Astrocyte (in vitro differentiated cells and primary cell): ENCODE measurements around the gene TTC13. TPM values are rescaled to one million over a fixed set of nuclear protein-coding genes. Genes with fewer than 3 reads are reported as not detected.

Source experiments
- DNase-seq: peaks from one replicate; pipeline ENCODE4 v3.0.0-alpha.2; 2010; ENCODE audit warnings: low read depth
- FAIRE-seq: peaks from 2 replicates; lab custom pipeline; 2011; peaks lifted over from hg19 to GRCh38; lab: Jason Lieb, UNC
- H2AFZ ChIP-seq: 2 replicates; pipeline ENCODE4 v1.6.0; 2012; ENCODE audit warnings: low read depth, low read length, inconsistent platforms
- H3K27ac ChIP-seq: 2 replicates; pipeline ENCODE4 v1.5.1; 2011; ENCODE audit warnings: low read depth, low read length, inconsistent platforms
- H3K27me3 ChIP-seq: 2 replicates; pipeline ENCODE4 v1.6.0; 2011; ENCODE audit warnings: low read length, inconsistent platforms; ENCODE audit not compliant: insufficient read depth
- H3K36me3 ChIP-seq: 2 replicates; pipeline ENCODE4 v1.5.1; 2011; ENCODE audit warnings: low read length, inconsistent platforms; ENCODE audit not compliant: insufficient read depth
- H3K4me1 ChIP-seq: 2 replicates; pipeline ENCODE4 v1.5.1; 2011; ENCODE audit warnings: low read length, inconsistent platforms; ENCODE audit not compliant: insufficient read depth
- H3K4me2 ChIP-seq: 2 replicates; pipeline ENCODE4 v1.6.0; 2012; ENCODE audit warnings: low read length, inconsistent platforms
- H3K4me3 ChIP-seq: 2 replicates; pipeline ENCODE4 v1.5.1; 2011; ENCODE audit warnings: low read depth, mild to moderate bottlenecking, low read length, inconsistent platforms; ENCODE audit not compliant: insufficient read depth
- H3K79me2 ChIP-seq: 2 replicates; pipeline ENCODE4 v1.6.0; 2012; ENCODE audit warnings: mild to moderate bottlenecking, low read length, inconsistent platforms; ENCODE audit not compliant: insufficient read depth
- H3K9ac ChIP-seq: 2 replicates; pipeline ENCODE4 v1.6.0; 2012; ENCODE audit warnings: mild to moderate bottlenecking, low read length, inconsistent platforms
- H3K9me3 ChIP-seq: 2 replicates; pipeline ENCODE4 v1.5.1; 2012; ENCODE audit warnings: low read depth, mild to moderate bottlenecking, low read length, inconsistent platforms; ENCODE audit not compliant: insufficient read depth
- H4K20me1 ChIP-seq: 2 replicates; pipeline ENCODE4 v1.6.0; 2012; ENCODE audit warnings: low read length, inconsistent platforms; ENCODE audit not compliant: insufficient read depth
- H3K27ac Mint-ChIP-seq: one replicate; pipeline ENCODE4 v1.8.0; 2021; ENCODE audit warnings: mild to moderate bottlenecking, mixed read lengths; ENCODE audit not compliant: unreplicated experiment
- H3K27me3 Mint-ChIP-seq: one replicate; pipeline ENCODE4 v1.8.0; 2021; ENCODE audit warnings: low read depth, mixed read lengths; ENCODE audit not compliant: unreplicated experiment
- H3K36me3 Mint-ChIP-seq: one replicate; pipeline ENCODE4 v1.8.0; 2021; ENCODE audit warnings: low read depth, mixed read lengths; ENCODE audit not compliant: unreplicated experiment
- H3K4me1 Mint-ChIP-seq: one replicate; pipeline ENCODE4 v1.8.0; 2021; ENCODE audit warnings: low read depth, mixed read lengths; ENCODE audit not compliant: unreplicated experiment
- H3K4me3 Mint-ChIP-seq: one replicate; pipeline ENCODE4 v1.8.0; 2021; ENCODE audit warnings: mild to moderate bottlenecking, moderate library complexity, mixed read lengths; ENCODE audit not compliant: unreplicated experiment
- H3K9me3 Mint-ChIP-seq: one replicate; pipeline ENCODE4 v1.8.0; 2021; ENCODE audit warnings: mild to moderate bottlenecking, mixed read lengths; ENCODE audit not compliant: unreplicated experiment
- EZH2 ChIP-seq: IDR thresholded peaks from 2 replicates; pipeline ENCODE4 v1.6.1; 2012; ENCODE audit warnings: mild to moderate bottlenecking, low read length, inconsistent platforms; ENCODE audit not compliant: insufficient read depth
- total RNA-seq: library from RNA; stranded (reverse); gene quantifications from 2 replicates; pipeline ENCODE4 v1.2.1, GENCODE V29; 2021
- TF ChIP-seq, protein P1 (sequence below): IDR thresholded peaks from 2 replicates; pipeline ENCODE4 v1.5.1; 2011; ENCODE audit warnings: low read depth, mild to moderate bottlenecking, inconsistent platforms, low read length, moderate library complexity; ENCODE audit not compliant: insufficient read depth

The TTC13 gene
- total RNA-seq, 1 donor from 2014 or later: 13.0 TPM

DNA sequence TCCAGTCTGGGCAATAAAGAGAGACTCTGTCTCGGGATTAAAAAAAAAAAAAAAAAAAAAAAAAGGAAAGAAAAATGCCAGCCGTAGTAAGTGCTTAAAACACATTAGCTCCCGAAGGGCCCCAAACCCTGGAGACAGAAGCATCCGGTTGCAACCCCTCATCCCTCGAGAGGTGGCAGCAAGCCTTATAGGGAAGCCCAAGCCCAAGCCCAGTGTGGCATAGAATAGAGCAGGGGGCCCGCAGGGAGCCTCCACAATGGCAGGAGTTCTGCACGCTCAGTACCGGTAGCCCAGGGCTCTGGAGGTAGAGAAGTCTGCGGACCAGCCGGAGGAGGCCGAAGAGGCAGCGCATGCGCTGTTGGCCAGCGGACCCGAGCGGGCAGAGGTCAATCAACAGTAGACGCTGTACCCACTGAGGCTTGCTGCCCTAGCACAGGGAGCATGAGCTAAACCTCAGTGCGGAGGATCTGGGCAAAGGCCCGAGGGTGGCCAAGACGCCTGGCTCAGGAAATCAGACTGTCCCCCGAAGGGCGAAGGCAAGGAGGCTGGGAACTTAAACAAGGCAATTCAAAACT lies 76.2 kb downstream of the TTC13 start:
- no peak overlapping the region for H3K4me3 ChIP-seq
- H3K79me2 ChIP-seq: no peaks in the 10 kb centered on the region
- FAIRE-seq: no peak
- H4K20me1 ChIP-seq: no peaks in the 10 kb centered on the region
- H3K9ac ChIP-seq: no peak overlapping the region
- Mint-ChIP-seq H3K4me1 (peaks cover 10% of the 10 kb centered on the region), H3K27me3 (no peaks in the 10 kb centered on the region), H3K9me3 (no peaks in the 10 kb centered on the region), H3K36me3 (peaks cover 8% of the 10 kb centered on the region), H3K27ac (no peak overlapping the region), H3K4me3 (no peak overlapping the region)
- H3K4me2 ChIP-seq: no peak overlapping the region
- no peaks in the 10 kb centered on the region for H3K9me3 ChIP-seq
- no peak overlapping the region for H2AFZ ChIP-seq
- H3K4me1 ChIP-seq: peaks cover 5% of the 10 kb centered on the region
- TF ChIP-seq, protein P1, sequence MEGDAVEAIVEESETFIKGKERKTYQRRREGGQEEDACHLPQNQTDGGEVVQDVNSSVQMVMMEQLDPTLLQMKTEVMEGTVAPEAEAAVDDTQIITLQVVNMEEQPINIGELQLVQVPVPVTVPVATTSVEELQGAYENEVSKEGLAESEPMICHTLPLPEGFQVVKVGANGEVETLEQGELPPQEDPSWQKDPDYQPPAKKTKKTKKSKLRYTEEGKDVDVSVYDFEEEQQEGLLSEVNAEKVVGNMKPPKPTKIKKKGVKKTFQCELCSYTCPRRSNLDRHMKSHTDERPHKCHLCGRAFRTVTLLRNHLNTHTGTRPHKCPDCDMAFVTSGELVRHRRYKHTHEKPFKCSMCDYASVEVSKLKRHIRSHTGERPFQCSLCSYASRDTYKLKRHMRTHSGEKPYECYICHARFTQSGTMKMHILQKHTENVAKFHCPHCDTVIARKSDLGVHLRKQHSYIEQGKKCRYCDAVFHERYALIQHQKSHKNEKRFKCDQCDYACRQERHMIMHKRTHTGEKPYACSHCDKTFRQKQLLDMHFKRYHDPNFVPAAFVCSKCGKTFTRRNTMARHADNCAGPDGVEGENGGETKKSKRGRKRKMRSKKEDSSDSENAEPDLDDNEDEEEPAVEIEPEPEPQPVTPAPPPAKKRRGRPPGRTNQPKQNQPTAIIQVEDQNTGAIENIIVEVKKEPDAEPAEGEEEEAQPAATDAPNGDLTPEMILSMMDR: no peak
- TF ChIP-seq EZH2: no peak
- DNase-seq: no peak
- no peak overlapping the region for H3K27ac ChIP-seq
- no peaks in the 10 kb centered on the region for H3K27me3 ChIP-seq
- H3K36me3 ChIP-seq: peaks cover 3% of the 10 kb centered on the region

DNA sequence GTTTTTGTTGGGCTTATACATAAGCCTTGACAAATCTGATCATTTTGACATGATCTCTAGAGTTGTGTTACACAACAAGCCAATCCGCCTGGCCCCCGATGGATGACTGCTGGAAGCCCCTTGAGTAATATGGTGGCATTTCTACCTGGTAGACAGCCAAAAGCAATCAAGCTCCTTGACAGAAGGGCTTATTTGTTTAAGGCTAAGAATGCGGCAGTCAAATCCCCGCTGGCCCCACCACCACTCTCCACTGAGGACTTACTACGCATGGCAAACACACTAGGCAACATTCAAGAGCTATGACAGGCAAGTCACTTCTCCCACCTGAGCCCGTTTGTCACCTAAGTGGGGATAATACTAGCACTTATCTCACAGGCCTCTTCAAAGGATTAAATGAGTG lies 77.0 kb downstream of the TTC13 start:
- no peak overlapping the region for H3K27ac Mint-ChIP-seq

DNA sequence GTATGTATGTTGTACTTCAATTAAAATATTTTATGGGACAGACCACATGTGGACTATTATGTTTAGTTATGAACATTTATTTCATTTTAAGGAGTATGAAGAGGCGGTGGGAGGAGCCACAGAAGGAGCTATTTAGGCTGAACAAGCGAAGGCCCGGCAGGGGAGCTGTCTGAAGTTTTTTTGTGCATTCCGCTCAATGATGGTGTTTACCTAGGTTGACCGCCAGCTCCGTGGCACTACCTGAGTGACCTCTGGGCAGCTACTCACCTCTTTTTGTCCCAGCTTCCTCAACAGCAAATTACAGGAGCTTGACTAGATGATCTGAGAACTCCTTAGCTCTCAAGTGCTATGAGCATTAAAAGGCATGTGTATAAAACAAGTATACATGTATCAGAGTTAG lies 77.7 kb downstream of the TTC13 start:
- Mint-ChIP-seq H3K4me1 (peaks cover 7% of the 10 kb centered on the region), H3K27ac (no peak overlapping the region)

More for the DNA sequence above, 77.0 kb downstream of the TTC13 start:
- FAIRE-seq (no peak), DNase-seq (no peak)
- Histone ChIP-seq H3K27me3 (no peaks in the 10 kb centered on the region), H4K20me1 (no peaks in the 10 kb centered on the region), H3K9me3 (no peaks in the 10 kb centered on the region), H2AFZ (no peak overlapping the region), H3K36me3 (no peaks in the 10 kb centered on the region), H3K79me2 (no peaks in the 10 kb centered on the region), H3K9ac (no peak overlapping the region), H3K4me2 (no peak overlapping the region), H3K4me1 (peaks cover 5% of the 10 kb centered on the region), H3K4me3 (no peak overlapping the region), H3K27ac (no peak overlapping the region)
- H3K27me3 Mint-ChIP-seq: no peaks in the 10 kb centered on the region
- peaks cover 10% of the 10 kb centered on the region for H3K4me1 Mint-ChIP-seq
- no peak overlapping the region for H3K4me3 Mint-ChIP-seq
- H3K9me3 Mint-ChIP-seq: no peaks in the 10 kb centered on the region
- TF ChIP-seq, protein P1: no peak
- no peak for TF ChIP-seq EZH2
- peaks cover 8% of the 10 kb centered on the region for H3K36me3 Mint-ChIP-seq

More for the DNA sequence above, 77.7 kb downstream of the TTC13 start:
- Histone ChIP-seq H3K27me3 (no peaks in the 10 kb centered on the region), H3K27ac (no peak overlapping the region), H3K9me3 (no peaks in the 10 kb centered on the region), H3K4me2 (no peak overlapping the region), H3K4me1 (peaks cover 5% of the 10 kb centered on the region), H3K36me3 (no peaks in the 10 kb centered on the region), H3K4me3 (no peak overlapping the region), H4K20me1 (no peaks in the 10 kb centered on the region), H2AFZ (no peak overlapping the region), H3K79me2 (no peaks in the 10 kb centered on the region), H3K9ac (no peak overlapping the region)
- TF ChIP-seq, protein P1: no peak
- TF ChIP-seq EZH2: no peak
- no peaks in the 10 kb centered on the region for H3K27me3 Mint-ChIP-seq
- H3K4me3 Mint-ChIP-seq: no peak overlapping the region
- peaks cover 8% of the 10 kb centered on the region for H3K36me3 Mint-ChIP-seq
- no peak for DNase-seq
- H3K9me3 Mint-ChIP-seq: no peaks in the 10 kb centered on the region
- FAIRE-seq: no peak
